ELR (cell line): Measurements from ENCODE around the gene COL18A1.
"Not testable (repeated sequence)": the region's sequence is repeated elsewhere in the genome, so short reads cannot be mapped to it uniquely, and the experiment has no call there.

Experiments
- DNase-seq: peaks from one replicate; pipeline ENCODE4 v3.0.0-alpha.2; 2015; ENCODE audit warnings: low read depth

Gene COL18A1

GRCh38 chr21:45522381-45522780, 117.4 kb downstream of the COL18A1 start:
- no peak for DNase-seq

- DNase-seq = no peak
Measured at GRCh38 chr21:45522986-45523385, 118.0 kb downstream of the COL18A1 start.

GRCh38 chr21:45523411-45524101, 118.6 kb downstream of the COL18A1 start:
- DNase-seq = no peak

- DNase-seq = no peak
Measured at GRCh38 chr21:45524756-45525152, 119.8 kb downstream of the COL18A1 start.

GRCh38 chr21:45525153-45525909, 120.4 kb downstream of the COL18A1 start:
- DNase-seq = no peak

GRCh38 chr21:45525910-45526306, 120.9 kb downstream of the COL18A1 start:
- DNase-seq = no peak

GRCh38 chr21:45527151-45527999, 122.4 kb downstream of the COL18A1 start:
- DNase-seq = not testable (repeated sequence)

GRCh38 chr21:45528028-45528705, 123.2 kb downstream of the COL18A1 start:
- DNase-seq = no peak

- DNase-seq = no peak
Measured at GRCh38 chr21:45528981-45529784, 124.2 kb downstream of the COL18A1 start.

- no peak for DNase-seq
Measured at GRCh38 chr21:45529785-45530422, 124.9 kb downstream of the COL18A1 start.

- DNase-seq = no peak
Measured at GRCh38 chr21:45530423-45531113, 125.6 kb downstream of the COL18A1 start.

GRCh38 chr21:45531114-45531392, 126.1 kb downstream of the COL18A1 start:
- not testable (repeated sequence) for DNase-seq

GRCh38 chr21:45531393-45532215, 126.6 kb downstream of the COL18A1 start:
- DNase-seq = no peak

GRCh38 chr21:45532826-45533360, 127.9 kb downstream of the COL18A1 start:
- DNase-seq = no peak

- no peak for DNase-seq
Measured at GRCh38 chr21:45533361-45533845, 128.4 kb downstream of the COL18A1 start.

GRCh38 chr21:45533846-45534635, 129.1 kb downstream of the COL18A1 start:
- DNase-seq = no peak

- DNase-seq = no peak
Measured at GRCh38 chr21:45534636-45535331, 129.8 kb downstream of the COL18A1 start.
